PFSK-1 (cell line): ENCODE results near the gene THSD4.

Experiments
- FOXP2 ChIP-seq: optimal IDR thresholded peaks from 2 replicates; pipeline ENCODE3; 2011; ENCODE audit warnings: borderline replicate concordance, control low read depth, inconsistent platforms; ENCODE audit not compliant: insufficient read depth; ENCODE audit errors: extremely low read length, extremely low read depth
- POLR2AphosphoS5 ChIP-seq: IDR thresholded peaks from 2 replicates; pipeline ENCODE4 v1.6.1; 2012; ENCODE audit warnings: low read depth, mild to moderate bottlenecking, control low read depth, low read length, moderate library complexity

DNA sequence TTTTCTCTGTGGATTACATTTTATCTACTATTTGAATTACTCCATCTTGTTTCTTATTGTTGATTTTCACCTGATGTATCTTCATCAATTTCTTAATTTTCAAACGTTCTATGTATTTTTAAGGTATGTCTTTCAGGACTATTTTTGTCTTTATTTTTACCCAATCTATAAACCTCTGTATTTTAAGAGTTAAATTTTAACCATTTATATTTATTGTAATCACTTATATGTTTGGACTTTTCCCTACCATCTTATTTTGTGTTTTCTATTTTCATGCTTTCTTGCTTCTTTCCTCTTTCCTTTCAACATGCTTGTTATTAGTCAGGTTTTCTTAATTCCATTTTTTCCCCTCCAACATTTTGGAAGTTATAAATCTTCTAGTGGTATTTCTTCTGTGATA is 645.6 kb downstream of the THSD4 start:
- TF ChIP-seq POLR2AphosphoS5 = no peak
- no peak for TF ChIP-seq FOXP2
